ENCODE data around the gene VPS4A.

VPS4A gene

DNA sequence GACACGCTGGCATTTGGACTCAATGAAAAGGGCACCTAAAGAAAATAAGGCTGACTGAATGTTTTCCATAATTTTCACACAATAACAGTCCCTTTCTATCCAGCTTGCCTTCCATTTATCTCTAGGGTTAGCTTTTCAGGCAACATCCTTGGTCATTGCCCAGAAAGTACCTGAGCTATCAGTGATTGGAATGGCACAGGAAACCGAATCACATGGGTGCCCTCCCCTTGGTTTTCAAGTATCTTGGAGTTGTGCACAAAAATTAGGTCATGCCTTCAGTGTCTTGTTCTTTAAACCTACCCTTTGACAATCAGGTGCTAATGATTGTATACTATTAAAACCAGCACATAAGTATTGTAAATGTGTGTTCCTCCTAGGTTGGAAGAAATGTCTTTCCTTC, 3.3 kb upstream of the VPS4A start:
- no peak for DNase-seq

DNA sequence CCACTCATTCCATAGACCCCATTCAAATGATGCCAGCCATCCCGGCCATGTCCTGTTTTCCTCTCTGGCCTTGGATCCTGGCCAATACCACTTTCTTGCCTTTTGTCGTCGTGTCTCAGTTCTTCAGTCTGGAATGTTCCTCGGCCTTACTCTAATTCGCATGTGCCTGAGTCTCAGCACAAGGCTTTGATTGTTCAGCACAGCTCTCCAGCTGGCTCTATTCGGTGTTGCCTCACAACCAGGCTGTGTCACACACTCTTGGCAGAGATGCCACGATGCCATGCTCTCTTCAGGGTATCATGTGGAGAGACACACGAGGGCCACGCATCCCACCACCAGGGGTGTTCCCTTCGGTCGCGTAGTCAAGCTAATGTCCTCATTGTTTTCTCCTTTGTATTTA, 1.8 kb upstream of the VPS4A start:
- DNase-seq, result no peak

DNA sequence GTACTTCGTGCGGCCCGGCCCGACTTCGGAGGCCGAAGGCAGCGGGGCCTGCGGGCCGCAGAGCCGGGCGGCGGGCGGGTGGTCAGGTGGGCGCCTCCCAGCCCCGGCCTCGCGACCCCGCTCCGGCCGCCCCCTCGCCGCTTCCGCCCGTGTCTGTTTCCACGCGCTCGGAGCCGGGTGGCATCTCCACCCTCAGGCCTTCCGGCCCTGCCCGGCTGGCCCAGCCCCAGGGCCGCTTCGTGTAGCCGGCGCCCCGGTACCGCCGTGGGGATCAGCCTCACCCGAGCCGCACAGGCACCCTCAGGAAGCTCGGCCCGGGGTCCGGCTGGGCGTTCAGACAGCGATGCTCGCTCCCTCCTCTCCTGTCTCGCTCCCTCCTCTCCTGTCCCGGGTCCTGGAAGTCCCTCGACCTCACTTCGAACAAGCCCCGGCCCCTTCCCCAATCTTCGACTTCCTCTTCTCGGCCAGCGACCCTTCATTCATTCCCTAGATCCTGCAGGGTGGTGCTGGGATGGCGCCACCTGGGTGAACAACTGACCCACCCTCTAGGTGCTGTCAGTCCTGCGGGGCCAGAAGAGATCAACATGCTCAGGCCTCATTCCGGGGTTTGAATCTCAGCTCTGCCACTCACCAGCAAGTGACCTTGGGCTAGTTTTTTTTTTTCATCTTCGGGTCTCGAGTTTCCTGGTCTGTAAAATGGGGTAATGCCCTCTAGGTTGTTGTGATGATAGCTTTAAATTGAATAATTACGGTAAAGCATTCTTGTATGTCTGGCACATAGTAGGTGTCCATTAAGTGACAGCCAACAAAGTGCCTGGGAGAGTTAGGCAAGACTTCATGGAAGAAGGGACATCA, 610 bp downstream of the VPS4A start:
- no peak for DNase-seq

DNA sequence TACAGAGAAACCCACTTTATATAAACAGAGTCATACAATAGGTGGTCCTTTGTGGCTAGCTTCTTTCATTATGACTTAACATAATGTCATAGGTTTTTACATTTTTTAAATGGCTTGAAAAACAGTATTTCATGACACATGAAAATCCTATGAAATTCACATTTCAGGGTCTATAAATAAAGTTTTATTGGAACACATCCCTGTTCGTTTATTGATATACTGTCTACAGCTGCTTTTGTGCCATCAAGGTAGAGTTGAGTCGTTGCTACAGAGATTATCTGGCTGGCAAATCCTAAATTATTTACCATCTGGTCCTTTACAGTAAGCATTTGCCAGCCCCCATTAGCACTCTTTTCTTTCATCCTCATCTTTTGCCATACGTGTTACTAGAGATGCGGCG, 2.3 kb downstream of the VPS4A start:
- DNase-seq, result no peak

DNA sequence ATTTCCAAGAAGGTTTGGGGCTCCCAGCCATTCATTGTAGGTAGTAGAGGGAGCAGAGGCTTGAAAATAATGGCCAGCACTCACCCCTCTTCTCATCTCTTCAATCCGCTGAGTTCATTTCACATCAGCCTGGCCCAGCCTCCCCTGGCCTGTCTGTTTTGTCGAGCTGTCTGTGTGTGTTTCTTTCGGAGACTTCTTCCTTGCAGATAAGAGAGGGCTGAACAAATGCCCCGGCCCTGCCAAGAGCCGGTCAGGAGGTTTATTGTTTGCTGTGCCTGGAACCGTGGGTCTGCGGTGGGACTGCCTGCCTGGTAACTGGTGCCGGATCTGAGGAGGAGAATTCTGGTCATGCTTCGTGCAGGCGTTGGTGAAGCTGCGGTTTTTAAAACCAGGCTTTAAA, 3.4 kb downstream of the VPS4A start:
- no peak for DNase-seq

DNA sequence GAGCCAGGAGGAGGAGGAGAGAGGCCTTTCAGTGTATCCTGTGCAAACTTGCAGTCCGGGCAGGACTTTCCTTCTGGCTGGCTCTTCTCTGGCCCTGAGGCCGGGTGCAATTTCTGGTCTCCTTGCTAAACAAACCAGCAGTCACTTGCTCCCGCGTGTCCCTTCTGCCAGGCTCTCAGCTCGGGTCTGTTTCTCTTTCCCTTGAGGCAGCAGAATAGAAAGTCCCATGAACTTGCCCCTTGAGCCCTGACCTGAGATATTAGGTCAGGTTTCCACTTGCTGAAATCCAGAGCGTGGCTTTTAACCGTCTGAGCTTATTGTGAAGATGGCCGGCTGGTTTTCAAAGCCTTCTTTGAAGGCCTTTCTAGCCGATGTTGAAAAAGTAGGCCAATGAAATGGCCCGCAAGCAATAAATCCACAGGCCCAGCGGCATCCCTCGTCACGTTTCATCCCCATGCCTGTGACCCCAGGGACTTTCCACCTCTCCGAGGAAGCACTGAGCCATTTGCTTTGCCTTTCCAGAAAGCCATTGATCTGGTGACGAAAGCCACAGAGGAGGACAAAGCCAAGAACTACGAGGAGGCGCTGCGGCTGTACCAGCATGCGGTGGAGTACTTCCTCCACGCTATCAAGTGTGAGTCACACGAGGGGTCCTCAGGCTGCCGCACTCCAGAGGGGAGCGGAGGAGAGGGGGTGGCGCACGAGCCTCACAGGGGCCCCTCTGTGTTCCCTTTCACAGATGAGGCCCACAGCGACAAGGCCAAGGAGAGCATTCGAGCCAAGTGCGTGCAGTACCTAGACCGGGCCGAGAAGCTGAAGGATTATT, 4.5 kb downstream of the VPS4A start:
- DNase-seq, result no peak

DNA sequence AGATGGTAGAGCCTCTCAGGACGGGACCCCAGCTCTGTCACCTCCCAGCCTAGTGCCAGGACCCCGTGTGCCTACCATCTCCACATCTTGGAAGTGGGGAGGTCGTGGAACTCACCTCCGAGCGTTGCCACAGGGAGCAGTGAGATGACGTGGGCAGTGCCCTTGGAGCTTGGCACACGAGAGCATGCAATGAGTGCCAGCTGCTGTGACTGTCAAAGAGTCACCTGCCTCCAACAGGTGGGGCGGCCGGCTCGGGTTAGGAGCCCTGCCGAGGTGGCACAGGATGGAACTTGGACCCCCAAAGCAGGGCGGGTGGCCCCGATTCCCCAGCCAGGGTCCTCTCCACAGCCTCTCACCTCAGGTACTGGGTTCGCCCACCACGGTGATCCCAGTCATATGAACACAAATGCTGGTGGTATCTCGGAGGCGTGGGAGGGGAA, 5.5 kb downstream of the VPS4A start:
- no peak for DNase-seq

DNA sequence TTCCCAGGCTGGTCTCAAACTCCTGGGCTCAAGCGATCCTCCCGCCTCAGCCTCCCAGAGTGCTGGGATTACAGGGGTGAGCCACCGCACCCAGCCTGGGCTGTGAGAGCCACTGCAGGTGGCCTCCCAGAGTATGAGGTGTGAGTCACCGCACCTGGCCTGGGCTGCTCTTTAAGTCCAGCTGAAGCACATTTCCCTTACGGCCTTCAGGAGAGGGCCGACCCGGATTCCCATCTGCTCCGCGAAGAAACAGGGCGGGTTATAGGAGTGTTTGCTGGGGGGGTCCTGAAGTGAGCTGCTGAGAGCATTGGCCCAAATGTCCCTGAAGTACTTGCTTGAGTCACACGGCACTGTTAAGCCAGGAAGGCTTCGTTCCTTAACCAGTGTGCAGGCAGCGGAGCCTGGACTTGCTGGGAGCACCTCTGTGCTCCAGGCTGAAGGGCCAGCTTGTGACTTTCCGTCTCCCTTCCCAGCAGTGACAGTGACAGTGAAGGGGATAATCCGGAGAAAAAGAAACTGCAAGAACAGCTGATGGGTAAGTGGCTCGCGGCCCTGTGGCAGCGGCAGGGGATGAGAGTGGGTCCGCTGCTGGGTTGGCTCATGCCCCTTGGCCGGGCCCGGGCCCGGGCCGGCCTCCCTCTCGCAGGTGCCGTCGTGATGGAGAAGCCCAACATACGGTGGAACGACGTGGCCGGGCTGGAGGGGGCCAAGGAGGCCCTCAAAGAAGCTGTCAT, 7.2 kb downstream of the VPS4A start:
- no peak for DNase-seq

DNA sequence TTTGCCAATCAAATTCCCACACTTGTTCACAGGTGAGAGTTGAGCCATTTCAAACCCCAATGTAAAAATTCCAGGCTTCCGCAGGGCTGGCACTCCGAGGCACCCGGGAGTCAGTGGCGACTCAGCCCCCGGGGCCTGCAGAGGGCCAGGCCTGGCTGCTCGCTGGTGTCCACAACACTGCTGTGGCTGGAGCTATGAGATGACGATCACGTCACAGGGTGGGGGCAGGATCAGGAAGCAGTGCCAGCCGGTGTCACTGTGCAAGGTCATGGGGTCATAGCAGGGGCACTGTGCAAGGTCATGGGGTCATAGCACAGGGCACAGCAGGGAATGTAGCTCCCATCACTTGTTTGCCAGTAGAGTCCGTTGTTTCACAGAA, 7.8 kb downstream of the VPS4A start:
- no peak for DNase-seq

DNA sequence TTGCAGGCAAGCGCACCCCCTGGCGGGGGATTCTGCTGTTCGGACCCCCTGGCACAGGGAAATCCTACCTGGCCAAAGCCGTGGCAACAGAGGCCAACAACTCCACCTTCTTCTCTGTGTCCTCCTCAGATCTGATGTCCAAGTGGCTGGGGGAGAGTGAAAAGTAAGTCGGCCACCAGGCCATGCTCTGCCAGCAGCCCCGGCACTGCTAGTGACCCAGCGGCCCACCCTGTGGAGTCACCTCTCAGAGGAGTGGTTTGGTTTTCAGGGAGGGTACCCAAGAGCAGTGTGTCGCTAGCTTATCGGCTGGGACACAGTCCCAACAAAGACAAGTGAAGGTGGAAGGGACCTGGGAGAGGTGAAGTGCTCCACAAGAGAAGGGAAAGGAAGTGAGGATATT, 8.2 kb downstream of the VPS4A start:
- no peak for DNase-seq

DNA sequence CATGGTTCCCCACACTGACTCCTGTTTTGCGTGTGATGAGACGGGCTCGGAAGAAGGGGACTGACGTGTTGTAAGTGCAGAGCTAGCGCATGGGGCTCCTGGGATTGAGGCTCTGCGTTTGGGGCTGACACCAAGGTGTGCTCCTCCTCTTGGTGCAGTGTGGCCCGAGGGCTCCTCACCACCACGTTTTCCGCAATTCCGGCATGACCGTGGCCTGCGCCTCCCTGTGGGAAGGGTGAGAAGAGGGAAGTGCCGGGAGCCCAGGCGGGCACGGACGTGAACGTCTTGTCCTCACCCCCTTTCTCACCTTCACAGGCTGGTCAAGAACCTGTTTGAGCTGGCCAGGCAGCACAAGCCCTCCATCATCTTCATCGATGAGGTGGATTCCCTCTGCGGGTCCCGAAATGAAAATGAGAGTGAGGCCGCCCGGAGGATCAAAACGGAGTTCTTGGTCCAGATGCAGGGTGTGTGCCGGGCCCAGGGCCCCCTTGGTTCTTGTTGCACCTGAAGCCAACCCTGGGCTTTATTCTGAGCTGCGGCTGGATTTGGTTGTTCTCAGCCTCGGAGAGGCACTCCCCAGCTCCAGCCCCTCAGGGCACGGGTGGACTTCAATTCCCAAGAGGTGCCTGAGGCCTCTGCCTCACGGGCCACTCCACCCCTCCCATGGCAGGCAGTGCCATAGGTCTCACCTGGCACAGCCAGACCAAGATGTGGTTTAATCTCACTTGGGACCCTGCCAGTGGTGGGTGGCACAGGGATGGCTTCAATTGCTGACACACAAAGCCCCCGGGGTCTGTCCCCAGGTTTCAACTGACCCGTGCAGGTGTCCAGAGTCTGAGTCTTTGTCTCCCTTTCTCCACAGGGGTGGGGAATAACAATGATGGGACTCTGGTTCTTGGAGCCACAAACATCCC, 8.9 kb downstream of the VPS4A start:
- DNase-seq, result no peak

DNA sequence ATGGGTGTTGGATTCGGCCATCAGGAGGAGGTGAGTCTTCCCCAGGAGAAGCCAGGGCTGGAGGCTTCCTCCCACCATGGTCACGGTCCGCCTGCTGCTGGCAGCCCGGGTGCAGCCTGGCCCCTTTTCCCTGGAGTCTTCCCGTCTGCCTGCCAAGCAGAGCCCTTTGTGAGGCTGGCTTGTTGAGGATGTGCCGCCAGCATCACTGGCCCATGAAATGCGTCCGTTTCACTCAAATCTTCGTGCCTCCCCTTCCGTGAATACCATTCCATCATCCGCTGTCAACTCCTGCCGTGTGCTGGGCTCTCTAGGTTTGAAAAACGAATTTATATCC, 9.6 kb downstream of the VPS4A start:
- no peak for DNase-seq

DNA sequence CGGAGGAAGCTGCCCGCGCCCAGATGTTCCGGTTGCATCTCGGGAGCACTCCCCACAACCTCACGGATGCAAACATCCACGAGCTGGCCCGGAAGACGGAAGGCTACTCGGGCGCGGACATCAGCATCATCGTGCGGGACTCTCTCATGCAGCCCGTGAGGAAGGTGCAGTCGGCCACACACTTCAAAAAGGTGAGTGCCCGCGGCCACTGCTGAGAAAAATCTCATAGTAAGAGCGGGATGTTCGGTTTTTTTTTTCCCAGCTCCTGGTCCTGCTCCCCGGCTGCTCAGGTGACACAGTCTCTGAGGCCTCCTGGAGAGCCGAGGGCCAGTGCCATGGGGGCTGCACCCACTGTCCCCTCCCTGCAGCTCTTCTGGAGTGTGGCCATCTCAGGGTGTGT, 9.9 kb downstream of the VPS4A start:
- no peak for DNase-seq

DNA sequence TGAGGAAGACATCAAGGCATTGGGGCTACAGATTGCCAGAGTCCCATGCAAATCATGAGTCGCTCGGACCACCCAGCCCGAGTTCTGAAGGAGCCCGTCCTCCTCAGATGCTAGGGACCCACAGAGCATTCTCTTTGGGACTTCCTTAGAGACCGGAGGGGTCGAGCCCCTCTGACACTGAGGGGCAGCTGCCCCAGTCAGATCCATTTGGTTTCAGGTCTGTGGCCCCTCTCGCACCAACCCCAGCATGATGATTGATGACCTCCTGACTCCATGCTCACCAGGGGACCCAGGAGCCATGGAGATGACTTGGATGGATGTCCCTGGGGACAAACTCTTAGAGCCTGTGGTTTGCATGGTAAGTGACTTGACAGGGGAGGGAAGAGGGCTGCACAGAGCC, 11.2 kb downstream of the VPS4A start:
- no peak for DNase-seq

DNA sequence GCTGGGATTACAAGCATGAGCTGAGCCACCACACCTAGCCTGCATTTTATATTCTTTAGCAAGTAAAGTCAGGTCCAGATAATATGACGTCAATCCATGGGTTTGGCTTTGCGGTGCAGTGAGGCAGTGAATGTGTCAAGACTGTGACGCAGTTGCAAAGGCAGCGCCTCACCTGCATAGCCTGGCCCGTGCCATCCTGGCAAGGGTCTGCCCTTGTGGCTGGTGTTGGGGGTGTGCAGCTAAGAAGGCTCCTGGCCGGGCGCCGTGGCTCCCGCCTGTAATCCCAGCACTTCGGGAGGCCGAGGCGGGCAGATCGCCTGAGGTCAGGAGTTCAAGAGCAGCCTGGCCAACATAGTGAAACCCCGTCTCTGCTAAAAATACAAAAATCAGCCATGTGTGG, 12.3 kb downstream of the VPS4A start:
- DNase-seq, result no peak

DNA sequence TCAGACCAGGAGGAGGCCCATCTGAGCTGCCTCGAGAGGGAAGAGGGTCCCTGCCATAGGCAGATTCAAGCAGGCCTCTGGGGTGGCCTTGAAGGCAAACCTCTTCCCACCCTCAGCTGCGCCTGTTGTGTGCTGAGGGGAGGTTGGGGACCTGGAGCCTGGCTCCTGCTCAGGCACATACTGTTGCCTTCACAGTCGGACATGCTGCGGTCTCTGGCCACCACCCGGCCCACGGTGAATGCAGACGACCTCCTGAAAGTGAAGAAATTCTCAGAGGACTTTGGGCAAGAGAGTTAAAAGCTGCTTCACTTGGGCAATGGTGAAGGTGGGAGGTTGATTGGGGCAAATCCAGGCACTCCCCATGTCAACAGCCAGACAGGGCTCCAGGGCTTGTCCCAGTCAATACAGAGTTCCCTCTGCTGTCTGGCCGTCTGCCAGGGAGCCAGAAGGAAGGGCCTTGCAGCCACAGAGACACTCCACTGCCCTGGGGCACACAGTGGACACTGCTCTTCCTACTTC, 12.9 kb downstream of the VPS4A start:
- DNase-seq, result no peak

DNA sequence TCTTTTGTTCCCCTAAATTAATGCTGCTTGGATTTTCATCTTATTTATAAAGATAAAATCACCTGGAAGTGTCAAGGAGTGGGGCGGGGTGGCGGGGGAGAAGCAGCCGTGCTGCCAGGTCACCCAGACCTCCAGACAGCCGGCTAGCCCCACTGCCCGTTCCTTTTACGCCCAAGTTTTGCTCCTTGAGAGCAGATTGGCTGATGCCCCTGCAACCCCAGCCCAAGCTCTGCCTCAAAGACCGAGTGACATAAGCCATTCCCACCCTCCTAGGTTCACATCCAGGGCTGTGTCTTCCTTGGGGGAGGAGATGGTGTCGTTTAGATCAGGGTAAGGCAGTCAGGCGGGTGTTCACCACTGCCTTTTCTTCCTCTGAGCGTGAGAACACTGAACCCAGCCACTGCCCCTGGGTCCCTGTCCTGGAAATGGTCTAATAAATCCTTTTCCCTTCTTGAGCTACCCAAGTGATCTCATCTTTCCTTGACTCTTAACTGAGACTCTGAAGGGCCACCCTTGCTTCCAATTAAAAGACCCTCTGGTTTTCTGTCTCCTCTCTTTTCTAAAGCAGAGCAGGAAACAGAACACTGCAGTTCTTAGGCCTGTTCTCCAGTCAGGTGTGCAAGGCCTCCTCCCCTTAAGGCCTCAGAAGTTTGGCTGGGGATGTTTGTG, 13.6 kb downstream of the VPS4A start:
- no peak for DNase-seq

DNA sequence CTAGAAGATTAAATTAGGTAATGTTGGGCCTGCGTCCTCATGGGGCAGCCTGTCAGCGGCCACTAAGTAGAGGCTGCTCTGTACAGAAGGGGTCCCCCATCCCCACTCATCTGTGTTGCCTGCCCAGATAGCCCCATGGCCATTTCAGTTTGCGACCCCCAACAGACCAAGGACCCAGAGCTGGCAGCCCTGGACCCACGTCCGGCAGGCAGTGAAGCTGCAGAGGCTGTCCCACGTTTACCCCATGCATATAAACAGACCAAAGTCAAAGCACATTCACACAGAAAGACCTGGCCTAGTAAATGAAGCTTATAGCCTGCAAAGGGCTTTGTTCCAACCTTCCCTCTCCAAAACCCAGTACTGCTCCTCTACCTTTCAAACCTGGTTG, 14.6 kb downstream of the VPS4A start:
- no peak for DNase-seq

DNA sequence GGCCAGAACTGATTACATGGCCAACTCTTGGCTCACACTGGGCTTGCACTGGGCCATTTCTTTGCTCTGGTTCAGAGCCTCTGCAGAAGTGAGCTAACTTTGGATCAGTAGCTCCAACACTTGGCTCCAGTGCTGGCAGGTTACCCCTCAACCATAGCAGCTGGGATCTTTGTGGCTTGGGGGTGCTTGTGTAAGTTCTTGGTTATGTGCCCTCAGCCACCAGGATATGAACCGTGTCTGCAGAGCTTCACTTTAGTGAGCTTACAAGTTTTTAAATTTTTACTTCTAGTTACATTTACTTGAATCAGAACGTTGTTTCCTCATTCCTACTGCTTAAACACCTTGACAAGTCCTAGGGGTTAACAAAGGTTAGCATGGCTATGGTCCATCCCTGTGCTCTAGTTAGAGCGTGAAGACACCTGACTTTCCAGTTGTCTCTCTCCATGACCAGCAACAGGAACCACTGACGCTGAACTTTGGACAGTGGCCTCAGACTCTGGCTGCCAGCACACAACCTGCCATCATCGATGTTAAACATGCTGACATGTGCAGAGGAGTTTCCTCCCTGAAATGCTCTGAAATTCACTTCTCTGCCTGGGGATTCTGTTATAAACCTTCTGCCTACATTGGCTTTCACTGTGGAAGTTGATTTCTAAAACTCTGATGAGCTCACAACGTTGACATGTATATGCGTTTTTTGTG, 15.2 kb downstream of the VPS4A start:
- no peak for DNase-seq

DNA sequence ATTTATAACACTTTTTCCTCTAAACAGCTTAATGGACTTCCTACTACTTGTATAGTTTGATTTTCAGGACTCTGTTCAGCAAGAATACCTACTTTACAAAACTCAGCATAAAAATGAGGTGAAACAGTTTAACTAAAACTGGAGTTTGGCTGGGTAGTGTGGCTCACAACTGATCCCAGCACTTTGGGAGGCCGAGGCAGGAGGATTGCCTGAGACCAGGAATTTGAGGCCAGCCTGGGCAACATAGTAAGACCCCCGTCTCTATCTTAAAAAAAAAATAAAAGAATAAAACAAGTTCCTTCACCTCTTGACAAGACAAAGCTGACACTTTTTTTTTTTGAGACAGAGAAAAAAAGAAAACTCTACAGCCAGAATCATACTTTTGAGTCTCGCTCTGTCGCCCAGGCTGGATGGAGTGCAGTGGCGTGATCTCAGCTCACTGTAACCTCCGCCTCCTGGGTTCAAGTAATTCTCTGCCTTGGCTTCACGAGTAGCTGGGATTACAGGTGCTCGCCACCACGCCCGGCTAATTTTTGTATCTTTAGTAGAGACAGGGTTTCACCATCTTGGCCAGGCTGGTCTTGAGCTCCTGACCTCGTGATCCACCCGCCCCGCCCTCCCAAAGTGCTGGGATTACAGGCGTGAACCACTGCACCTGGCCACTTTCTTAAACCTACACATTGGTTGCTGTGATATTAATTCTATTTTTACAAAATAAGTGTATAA, 16.6 kb downstream of the VPS4A start:
- DNase-seq, result no peak

All from 8988T (cell line).